ENCODE results near the gene PSAPL1.

DNA sequence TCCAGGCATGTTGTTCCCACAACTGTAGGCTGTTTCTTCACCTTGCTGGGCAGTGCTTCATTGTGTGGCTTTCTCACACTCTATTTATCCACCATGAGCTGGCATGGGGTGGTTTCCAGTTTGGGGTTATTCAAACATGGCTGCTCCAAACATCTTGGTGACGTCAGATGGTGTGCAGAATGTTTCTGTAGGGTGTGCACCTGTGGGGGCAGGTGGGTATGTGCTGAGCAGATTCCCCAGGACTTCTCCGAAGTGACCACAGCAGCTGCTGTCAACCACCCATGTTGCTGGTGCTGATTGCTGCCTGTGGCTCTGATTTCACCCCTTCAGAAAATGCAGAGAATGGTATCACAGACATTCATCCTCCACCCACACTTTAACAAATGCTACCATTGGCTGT, 5.0 kb upstream of the PSAPL1 start:
- TF ChIP-seq, protein P1, sequence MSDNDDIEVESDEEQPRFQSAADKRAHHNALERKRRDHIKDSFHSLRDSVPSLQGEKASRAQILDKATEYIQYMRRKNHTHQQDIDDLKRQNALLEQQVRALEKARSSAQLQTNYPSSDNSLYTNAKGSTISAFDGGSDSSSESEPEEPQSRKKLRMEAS (IDR thresholded peaks at IDR 0.05; ENCODE audit: low read depth), result no peak
- TF ChIP-seq MXI1 (IDR thresholded peaks at IDR 0.05; ENCODE audit: low read depth, low read length) (no peak), YY1 (IDR thresholded peaks at IDR 0.05; ENCODE audit: low read depth) (no peak), EZH2phosphoT487 (IDR thresholded peaks at IDR 0.05; ENCODE audit: borderline replicate concordance, low read depth) (no peak), CTCF (IDR thresholded peaks at IDR 0.05) (no peak), SIN3A (IDR thresholded peaks at IDR 0.05; ENCODE audit: borderline replicate concordance, low read depth, low read length) (no peak), NRF1 (IDR thresholded peaks at IDR 0.05; ENCODE audit: low read depth, low read length) (no peak), FOXM1 (IDR thresholded peaks at IDR 0.05; ENCODE audit: low read depth) (no peak), JUND (IDR thresholded peaks at IDR 0.05) (no peak), TCF12 (IDR thresholded peaks at IDR 0.05) (no peak)
